Measurements from ENCODE around the gene TBX5. TPM values are rescaled to one million over a fixed set of nuclear protein-coding genes. Genes with fewer than 3 reads are reported as not detected.

TBX5 gene
- total and polyA plus RNA-seq, 2 donors (not counting 1 experiment from before 2014, with no cell fraction given) = not detected

GRCh38 chr12:114397978-114398881, 7.7 kb downstream of the TBX5 start:
- DNase-seq = no peak

More at GRCh38 chr12:114397978-114398881, 7.7 kb downstream of the TBX5 start:
- Histone ChIP-seq H3K27ac (ENCODE audit: low read length in 2 of 2) (no peak overlapping the region), H3K4me1 (ENCODE audit: control insufficient read depth in 2 of 2, insufficient read depth in 2 of 2, low read length in 2 of 2) (no peaks in the 10 kb centered on the region), H3K4me2 (replicated peaks; ENCODE audit: low read depth, low read length, poor library complexity, severe bottlenecking) (no peak overlapping the region), H3K9me3 (ENCODE audit: control extremely low read depth in 1 of 3, control insufficient read depth in 2 of 3, insufficient read depth in 1 of 3, low read length in 2 of 3) (peaks cover 0 to 3% (median 0%) of the 10 kb centered on the region in 3 donors), H3K79me2 (ENCODE audit: control insufficient read depth, insufficient read depth, low read length) (no peaks in the 10 kb centered on the region), H3K4me3 (ENCODE audit: control extremely low read depth in 1 of 5, extremely low read depth in 1 of 5, insufficient read depth in 1 of 5, low read depth in 2 of 5, low read length in 4 of 5) (no peak overlapping the region), H3K36me3 (replicated peaks in 1 of 2; ENCODE audit: control extremely low read depth in 1 of 2, control insufficient read depth in 1 of 2, extremely low read depth in 1 of 2, insufficient read depth in 2 of 2, low read length in 1 of 2) (no peaks in the 10 kb centered on the region), H2AFZ (ENCODE audit: insufficient read depth, low read depth, low read length, poor library complexity, severe bottlenecking) (no peak overlapping the region), H3K9ac (ENCODE audit: low read length) (no peak overlapping the region), H3K27me3 (replicated peaks in 1 of 4; ENCODE audit: control extremely low read depth in 1 of 4, control insufficient read depth in 3 of 4, insufficient read depth in 4 of 4, low read length in 3 of 4) (peaks cover 0 to 64% (median 47%) of the 10 kb centered on the region in 4 experiments), H4K20me1 (ENCODE audit: control insufficient read depth, insufficient read depth, low read length, poor library complexity, severe bottlenecking) (no peaks in the 10 kb centered on the region)
- Mint-ChIP-seq H3K4me3 (no peak overlapping the region), H3K27me3 (peaks cover 86% of the 10 kb centered on the region), H3K4me1 (no peaks in the 10 kb centered on the region), H3K27ac (no peak overlapping the region), H3K9me3 (ENCODE audit: insufficient read depth) (no peaks in the 10 kb centered on the region)
- intact Hi-C loops (cut with micrococcal nuclease) = no loop called here
- ChIA-PET POLR2A (no interaction called here), CTCF (no interaction called here)
- 9% methylated on average over 16 of the region's 23 CpGs for WGBS (ENCODE audit: insufficient coverage)
- no peak for ATAC-seq (ENCODE audit: low read depth)
- no peak for TF ChIP-seq CTCF (IDR thresholded peaks at IDR 0.05)
- TF ChIP-seq EZH2 (IDR thresholded peaks at IDR 0.05; ENCODE audit: borderline replicate concordance, insufficient read depth, low read depth, low read length, poor library complexity, severe bottlenecking) = no peak

Data from B cell (primary cell).